ENCODE measurements around the gene PIP5K1C.

PIP5K1C gene

DNA sequence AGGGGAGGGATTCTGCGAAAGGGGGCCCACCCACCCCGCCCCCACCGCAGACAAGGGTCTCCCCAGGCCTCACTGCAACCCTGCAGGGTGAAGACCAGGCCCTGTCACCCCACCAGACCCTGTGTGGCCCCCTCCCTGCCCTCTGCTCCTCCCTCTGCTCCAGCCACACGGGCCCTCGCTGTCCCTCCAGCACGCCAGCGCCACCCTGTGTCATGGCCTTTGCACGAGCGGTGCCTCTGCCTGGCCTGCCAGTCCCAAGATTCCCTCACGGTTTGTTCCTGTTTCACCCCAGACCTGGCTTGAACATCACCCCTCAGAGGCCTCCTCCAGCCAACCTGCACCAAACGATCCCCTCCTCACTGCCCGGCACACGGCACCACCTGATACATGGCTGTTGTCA lies 27.3 kb downstream of the PIP5K1C start:
- no peaks in the 10 kb centered on the region for H3K36me3 ChIP-seq (replicated peaks)

DNA sequence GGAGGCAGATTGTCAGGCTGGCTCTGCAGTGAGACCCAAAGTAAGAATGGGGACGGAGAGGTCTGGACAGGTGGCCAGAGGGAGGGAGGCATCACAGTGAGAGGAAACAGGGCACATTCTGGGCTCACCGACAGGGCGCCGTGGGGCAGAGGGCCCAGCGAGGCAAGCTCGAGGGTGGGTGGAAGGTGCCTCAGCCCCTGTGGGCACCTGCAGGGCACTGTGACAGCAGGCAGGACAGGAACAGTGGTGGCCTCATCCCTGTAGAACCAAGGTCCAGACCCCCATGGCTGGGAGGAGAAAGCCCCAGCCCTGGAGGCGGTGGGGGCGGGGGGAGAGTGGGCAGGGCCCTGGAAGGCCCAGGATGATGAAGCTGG lies 27.7 kb downstream of the PIP5K1C start:
- TF ChIP-seq, protein P1, sequence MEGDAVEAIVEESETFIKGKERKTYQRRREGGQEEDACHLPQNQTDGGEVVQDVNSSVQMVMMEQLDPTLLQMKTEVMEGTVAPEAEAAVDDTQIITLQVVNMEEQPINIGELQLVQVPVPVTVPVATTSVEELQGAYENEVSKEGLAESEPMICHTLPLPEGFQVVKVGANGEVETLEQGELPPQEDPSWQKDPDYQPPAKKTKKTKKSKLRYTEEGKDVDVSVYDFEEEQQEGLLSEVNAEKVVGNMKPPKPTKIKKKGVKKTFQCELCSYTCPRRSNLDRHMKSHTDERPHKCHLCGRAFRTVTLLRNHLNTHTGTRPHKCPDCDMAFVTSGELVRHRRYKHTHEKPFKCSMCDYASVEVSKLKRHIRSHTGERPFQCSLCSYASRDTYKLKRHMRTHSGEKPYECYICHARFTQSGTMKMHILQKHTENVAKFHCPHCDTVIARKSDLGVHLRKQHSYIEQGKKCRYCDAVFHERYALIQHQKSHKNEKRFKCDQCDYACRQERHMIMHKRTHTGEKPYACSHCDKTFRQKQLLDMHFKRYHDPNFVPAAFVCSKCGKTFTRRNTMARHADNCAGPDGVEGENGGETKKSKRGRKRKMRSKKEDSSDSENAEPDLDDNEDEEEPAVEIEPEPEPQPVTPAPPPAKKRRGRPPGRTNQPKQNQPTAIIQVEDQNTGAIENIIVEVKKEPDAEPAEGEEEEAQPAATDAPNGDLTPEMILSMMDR (IDR thresholded peaks at IDR 0.05; ENCODE audit: low read depth, low read length, missing control alignments), result no peak
- H3K27ac ChIP-seq, result no peak overlapping the region
- no peak overlapping the region for H3K4me3 ChIP-seq (ENCODE audit: low read depth, low read length)

More for the DNA sequence above, 27.3 kb downstream of the PIP5K1C start:
- no peak overlapping the region for H3K4me3 ChIP-seq (ENCODE audit: low read depth, low read length)
- no peak for DNase-seq
- TF ChIP-seq, protein P1 (IDR thresholded peaks at IDR 0.05; ENCODE audit: low read depth, low read length, missing control alignments), result peak; percentile 10
- in situ Hi-C loops (cut with HindIII; ENCODE audit: low pct_ligation_motif_present, low sequenced_read_pairs), result no loop called here
- no peaks in the 10 kb centered on the region for H3K27me3 ChIP-seq (replicated peaks)
- no peak overlapping the region for H3K27ac ChIP-seq

DNA sequence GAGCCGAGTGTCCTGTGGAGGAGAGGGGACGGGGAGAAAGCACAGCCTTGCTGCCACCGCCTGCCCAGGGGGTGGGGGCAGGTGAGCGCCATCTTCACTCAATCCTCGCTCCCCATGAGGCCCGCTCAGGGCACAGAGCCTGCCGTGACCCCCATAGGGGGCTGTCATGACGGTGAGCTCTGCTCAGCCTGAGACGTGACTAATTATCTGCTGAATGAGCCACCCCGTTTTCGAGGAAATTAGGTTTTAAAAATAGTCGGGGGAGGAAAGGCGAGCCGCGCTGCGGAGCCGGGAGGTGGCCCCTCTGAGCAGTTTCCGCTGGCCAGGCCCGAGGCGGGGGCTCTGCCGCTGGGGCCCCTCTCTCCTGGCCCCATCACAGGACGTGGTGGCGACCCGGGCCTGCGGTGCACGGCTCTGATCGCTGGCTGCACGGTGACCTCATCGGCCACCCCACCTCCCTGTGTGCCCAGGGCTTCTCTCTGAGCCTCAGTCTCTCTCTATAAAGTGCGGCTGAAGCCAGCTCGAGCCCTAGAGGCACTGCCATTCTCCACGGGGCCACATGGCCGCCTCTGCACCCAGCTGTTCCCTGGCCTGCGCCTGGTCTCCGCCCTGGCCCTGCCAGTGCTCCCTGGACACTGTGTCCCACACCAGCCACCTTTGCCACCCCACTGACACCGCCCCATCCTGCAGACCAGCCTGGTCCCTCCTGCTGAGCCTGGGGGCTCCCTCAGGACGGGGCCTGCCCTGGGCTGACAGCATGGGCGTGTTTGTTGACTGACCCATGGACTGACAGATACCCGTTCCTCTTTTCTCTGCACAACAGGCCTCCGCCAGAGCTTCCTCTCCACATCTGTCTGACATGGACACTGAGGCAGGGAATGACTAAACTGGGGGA lies 28.3 kb downstream of the PIP5K1C start:
- Histone ChIP-seq H3K27me3 (replicated peaks) (no peaks in the 10 kb centered on the region), H3K36me3 (replicated peaks) (no peaks in the 10 kb centered on the region), H3K27ac (peak overlapping the region; percentile 79), H3K4me3 (ENCODE audit: low read depth, low read length) (no peak overlapping the region)
- in situ Hi-C loops (cut with HindIII; ENCODE audit: low pct_ligation_motif_present, low sequenced_read_pairs), result no loop called here
- TF ChIP-seq, protein P1 (IDR thresholded peaks at IDR 0.05; ENCODE audit: low read depth, low read length, missing control alignments), result peak; percentile 48
- no peak for DNase-seq

More for the DNA sequence above, 27.7 kb downstream of the PIP5K1C start:
- no peaks in the 10 kb centered on the region for H3K36me3 ChIP-seq (replicated peaks)
- no peaks in the 10 kb centered on the region for H3K27me3 ChIP-seq (replicated peaks)
- in situ Hi-C loops (cut with HindIII; ENCODE audit: low pct_ligation_motif_present, low sequenced_read_pairs), result no loop called here
- DNase-seq, result no peak

DNA sequence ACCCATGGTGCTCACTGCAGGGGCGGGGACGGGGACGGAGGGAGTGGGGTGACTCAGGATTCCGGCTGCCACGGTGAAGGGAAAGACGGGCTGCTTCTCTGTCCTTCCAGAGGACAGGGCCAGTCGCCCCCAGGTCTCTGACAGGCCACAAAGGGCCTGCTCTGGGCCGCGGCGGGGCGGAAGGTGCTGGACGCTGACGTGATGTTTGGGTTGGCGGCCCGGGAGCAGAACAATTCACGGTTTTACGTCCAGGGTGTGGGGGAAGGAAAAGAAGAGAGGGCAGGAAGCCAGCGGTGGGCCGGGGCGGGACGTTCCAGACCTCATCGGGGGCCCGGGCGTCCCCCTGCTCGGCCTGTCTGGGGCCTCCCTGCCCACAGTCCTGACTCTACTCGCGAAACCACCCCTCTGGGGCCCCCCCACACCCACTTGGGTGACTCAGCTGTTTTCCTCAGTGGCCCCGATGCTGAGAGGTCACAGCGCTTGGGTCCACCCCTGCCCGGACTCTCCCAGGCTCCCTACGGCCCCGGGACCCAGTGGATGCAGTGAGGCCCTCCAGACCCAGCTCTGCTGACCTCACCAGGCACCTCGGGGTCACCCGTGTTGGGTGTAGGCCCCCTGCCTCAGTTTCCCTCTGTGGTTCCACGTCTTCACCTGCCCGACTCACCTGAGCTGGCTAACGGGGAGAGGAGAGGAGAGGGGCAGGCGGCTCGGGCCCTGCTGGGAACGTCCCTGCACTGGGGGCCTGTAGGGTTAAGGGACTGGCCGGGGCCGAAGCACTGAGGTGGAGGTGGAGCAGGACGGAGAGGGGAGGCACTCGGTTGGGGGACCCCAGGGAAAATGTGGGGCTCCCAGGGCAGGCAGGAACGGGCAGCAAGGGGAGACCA lies 29.2 kb downstream of the PIP5K1C start:
- peak overlapping the region; percentile 79 for H3K27ac ChIP-seq
- in situ Hi-C loops (cut with HindIII; ENCODE audit: low pct_ligation_motif_present, low sequenced_read_pairs), result no loop called here
- H3K27me3 ChIP-seq (replicated peaks), result no peaks in the 10 kb centered on the region
- peak; percentile 56 for DNase-seq
- no peak overlapping the region for H3K4me3 ChIP-seq (ENCODE audit: low read depth, low read length)
- TF ChIP-seq, protein P1 (IDR thresholded peaks at IDR 0.05; ENCODE audit: low read depth, low read length, missing control alignments), result no peak
- H3K36me3 ChIP-seq (replicated peaks), result peaks cover 5% of the 10 kb centered on the region

DNA sequence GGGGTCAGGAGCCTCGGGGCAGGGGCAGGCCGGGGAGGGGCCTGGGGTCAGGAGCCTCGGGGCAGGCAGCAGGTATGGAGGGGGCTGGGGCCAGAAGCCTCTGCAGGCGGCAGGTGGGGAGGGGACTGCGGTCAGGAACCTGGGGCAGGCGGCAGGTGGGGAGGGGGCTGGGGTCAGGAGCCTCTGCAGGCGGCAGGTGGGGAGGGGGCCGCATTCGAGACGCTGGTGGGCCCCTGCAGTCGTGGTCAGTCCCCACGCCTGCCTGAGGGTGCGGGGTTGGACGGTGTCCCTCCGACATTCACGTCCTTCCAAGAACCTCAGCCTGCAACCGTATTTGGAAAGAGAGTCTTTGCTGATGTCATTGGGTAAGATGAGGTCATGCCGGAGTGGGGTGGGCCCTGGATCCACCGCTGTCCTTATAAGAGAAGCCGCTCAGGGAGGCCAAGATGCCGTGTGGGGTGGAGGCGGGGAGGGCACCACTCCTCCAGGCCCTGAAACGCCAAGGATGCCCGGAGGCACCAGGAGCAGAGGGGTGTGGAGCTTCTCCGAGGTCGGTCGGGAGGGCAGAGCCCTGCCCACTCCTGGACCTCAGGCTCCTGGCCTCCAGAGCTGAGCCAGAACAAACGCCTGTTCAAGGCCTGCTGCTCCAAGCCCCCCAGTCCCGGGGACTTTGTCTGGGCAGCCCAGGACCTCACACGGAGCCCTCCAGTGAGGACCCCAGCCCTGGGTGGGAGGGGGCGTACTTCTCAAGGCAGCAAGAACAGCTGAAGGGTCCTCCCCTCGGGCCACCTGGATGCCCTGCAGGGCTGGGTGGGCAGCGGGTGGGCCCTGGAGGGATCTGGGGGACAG lies 30.1 kb downstream of the PIP5K1C start:
- TF ChIP-seq, protein P1 (IDR thresholded peaks at IDR 0.05; ENCODE audit: low read depth, low read length, missing control alignments), result no peak
- peaks cover 5% of the 10 kb centered on the region for H3K36me3 ChIP-seq (replicated peaks)
- H3K4me3 ChIP-seq (ENCODE audit: low read depth, low read length), result peak overlapping the region; percentile 24
- H3K27ac ChIP-seq, result peak overlapping the region; percentile 79
- in situ Hi-C loops (cut with HindIII; ENCODE audit: low pct_ligation_motif_present, low sequenced_read_pairs), result no loop called here
- H3K27me3 ChIP-seq (replicated peaks), result no peaks in the 10 kb centered on the region
- peak; percentile 65 for DNase-seq
